GM12874 (cell line): Measurements from ENCODE around the gene ITGA5.

Source experiments
- TF ChIP-seq, protein P1 (sequence below): IDR thresholded peaks from 2 replicates; pipeline ENCODE4 v1.5.1; 2011; ENCODE audit warnings: low read depth, mild to moderate bottlenecking, control low read depth, low read length, moderate library complexity; ENCODE audit not compliant: insufficient read depth

The ITGA5 gene

DNA sequence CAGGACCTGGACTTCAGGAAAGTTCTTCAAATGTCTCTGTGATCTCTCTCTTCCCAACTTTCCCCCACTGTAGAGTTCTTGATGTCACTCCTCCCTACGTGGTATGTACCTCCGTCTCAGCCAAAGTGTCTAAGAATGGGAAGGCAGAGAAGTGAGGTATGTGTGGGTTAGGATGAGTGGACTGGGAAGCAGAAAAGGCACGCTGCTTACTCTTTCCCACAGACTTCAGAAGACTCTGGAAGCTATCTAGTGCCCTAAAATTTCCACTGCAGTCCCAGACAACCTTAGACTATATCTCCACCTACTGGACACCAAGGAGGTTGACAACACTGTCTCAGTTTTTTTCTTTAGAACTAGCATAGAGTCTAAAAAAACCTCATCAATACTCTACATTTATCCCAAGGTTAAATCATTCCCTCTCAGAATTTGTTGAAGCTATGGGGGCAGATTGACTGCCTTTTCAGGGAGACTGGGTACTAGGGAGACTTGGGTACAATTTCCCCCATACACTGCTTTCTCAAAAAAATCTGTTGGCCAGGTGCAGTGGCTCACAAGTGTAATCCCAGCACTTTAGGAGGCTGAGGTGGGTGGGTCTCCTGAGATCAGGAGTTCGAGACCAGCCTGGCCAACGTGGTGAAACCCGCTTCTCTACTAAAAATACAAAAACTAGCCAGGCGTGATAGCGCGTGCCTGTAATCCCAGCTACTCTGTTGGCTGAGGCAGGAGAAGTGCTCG lies 20.6 kb upstream of the ITGA5 start:
- TF ChIP-seq, protein P1, sequence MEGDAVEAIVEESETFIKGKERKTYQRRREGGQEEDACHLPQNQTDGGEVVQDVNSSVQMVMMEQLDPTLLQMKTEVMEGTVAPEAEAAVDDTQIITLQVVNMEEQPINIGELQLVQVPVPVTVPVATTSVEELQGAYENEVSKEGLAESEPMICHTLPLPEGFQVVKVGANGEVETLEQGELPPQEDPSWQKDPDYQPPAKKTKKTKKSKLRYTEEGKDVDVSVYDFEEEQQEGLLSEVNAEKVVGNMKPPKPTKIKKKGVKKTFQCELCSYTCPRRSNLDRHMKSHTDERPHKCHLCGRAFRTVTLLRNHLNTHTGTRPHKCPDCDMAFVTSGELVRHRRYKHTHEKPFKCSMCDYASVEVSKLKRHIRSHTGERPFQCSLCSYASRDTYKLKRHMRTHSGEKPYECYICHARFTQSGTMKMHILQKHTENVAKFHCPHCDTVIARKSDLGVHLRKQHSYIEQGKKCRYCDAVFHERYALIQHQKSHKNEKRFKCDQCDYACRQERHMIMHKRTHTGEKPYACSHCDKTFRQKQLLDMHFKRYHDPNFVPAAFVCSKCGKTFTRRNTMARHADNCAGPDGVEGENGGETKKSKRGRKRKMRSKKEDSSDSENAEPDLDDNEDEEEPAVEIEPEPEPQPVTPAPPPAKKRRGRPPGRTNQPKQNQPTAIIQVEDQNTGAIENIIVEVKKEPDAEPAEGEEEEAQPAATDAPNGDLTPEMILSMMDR: peak; percentile 68

DNA sequence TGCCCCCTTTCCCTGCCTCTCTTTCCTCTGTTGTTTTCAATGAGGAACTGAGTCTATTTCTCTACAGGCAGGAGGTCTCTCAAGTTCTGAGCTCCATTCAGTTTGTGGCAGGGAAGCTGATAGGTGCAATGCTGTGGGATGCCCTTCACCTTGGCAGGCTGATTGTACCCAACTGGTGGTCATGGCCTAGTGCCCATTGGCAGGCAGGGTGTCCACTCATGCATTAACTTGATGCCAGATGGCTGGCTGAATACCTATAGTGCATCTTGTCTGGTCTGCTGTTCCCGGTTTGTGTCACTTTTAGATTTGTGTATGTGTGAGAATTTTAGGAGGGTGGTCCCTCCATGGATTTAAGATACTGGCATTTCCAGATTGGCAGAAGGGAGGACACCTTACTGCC lies 20.0 kb upstream of the ITGA5 start:
- TF ChIP-seq, protein P1: no peak

DNA sequence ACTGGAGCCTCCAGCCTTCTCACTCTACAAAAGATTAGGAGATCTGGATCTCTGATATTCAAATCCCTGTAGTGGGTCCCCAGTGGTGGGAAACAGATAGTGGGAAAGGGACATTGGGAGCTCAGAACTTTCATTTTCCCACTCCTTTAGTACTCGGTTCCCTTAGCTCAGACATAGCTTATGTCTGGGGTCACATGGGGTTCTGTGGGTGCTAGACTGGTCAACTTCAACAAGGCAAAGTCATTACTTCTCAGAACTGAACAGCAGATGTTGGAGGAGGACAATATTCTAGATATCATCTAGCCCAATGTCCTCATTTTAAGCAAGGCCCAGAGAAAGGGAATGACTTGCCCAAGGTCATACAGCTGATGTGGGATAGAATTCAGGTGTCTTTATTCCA lies 19.5 kb upstream of the ITGA5 start:
- TF ChIP-seq, protein P1: no peak

DNA sequence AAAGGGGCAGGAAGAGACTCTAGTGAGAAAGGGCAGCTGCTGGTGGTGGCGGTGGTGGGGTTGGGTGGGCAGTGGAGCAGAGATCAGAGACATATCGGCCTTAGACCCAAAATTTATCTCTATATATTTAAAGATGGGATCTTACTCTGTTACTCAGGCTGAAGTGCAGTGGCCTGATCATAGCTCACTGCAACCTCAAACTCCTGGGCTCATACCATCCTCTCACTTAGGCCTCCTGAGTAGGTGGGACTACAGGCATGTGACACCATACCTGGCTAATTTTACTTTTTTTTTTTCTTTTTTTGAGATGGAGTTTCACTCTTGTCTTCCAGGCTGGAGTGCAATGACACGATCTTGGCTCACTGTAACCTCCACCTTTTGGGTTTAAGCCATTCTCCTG lies 18.6 kb upstream of the ITGA5 start:
- TF ChIP-seq, protein P1: no peak

DNA sequence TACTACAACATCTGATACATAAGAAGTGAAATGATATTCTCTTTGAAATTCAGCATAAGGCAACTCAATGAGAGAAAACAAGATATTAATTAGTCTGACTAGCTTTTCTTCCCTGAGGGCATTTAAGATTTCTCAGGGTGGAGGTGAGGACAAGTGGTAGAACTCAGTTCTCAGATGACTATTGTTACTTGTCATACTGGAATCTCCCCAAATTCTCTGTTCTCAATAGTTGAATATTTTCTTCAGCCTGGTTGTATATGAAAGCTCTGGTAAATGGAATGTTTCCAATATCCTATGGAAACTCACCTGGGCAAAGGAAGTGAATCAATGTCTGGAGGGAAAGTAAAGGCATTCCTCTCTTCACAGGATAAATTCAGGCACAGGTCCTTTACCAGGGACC lies 18.2 kb upstream of the ITGA5 start:
- TF ChIP-seq, protein P1: no peak

DNA sequence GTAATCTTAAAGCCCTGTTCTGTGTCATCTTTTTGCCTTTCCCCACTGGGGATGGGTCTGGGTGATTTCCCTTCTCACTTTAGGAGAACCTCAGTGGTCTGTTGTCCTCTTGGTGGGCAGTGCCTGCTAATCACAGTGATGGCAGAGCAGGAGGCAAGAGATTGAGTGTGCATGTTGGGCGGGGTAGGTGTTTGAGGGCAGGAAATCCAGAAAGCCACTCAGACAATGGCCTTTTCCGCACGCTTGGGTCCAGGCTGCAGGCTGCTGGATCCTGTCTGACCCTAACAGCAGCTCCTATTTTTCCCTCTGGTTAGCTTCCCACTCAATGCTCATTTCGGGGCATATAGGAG lies 13.7 kb upstream of the ITGA5 start:
- TF ChIP-seq, protein P1: no peak

DNA sequence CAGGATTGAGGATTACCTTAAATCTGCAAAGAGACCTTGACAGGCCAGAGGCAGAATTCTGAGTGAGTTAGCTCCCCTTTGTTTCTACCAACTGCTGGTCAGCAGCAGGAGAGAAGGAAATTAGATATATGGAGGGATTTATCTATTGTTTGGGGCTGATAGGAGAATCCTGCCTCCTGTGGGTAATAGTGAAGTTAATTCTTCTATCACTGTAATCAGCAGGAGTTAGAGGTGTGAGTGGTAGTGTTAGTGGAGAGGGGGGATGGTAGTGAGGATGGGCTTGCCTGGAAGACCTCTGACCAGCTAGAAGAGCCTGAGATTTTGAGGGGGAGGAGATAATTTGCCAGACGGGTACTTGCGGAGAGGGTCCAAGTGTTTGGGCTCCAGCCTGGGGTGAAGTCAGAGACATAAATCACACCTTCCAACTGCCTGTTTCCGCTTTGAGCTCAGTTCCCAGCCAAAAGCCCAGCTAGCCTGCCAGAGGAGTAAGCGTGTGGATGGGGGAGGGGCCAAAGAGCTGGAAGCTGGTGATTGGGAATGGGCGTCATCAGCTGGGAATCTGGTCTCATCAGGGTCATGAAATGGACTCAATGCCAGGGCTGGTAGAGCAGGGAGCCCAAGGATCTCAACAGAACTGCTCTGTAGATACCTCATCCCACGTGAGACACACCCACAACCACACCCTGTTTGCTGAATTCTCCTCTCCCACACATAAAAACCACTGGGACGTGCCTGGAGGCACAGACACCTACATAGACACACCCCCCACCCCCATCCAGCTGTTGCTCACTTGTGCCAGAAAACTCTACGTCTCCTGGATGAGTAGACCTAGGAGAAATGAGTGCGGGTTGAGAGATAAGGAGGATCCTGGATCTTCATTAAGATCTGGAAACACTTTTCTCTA lies 13.1 kb upstream of the ITGA5 start:
- TF ChIP-seq, protein P1: no peak
